HepG2 (cell line): Measurements from ENCODE around the gene SH3YL1.

ENCODE experiments used
- ARNT ChIP-seq: fragments of 450-650 bp; IDR thresholded peaks from 2 replicates; pipeline ENCODE4 v1.6.1; 2017
- HNRNPL ChIP-seq: fragments of 200-400 bp; formaldehyde crosslinking; IDR thresholded peaks from 2 replicates; pipeline ENCODE4 v1.6.1; 2017; ENCODE audit warnings: mild to moderate bottlenecking, low read depth, low read length
- KAT2B ChIP-seq: fragments of 150-350 bp; IDR thresholded peaks from 2 replicates; pipeline ENCODE4 v1.6.1; 2014; ENCODE audit warnings: low read depth, low read length, borderline replicate concordance
- POLR2AphosphoS5 ChIP-seq: IDR thresholded peaks from 2 replicates; pipeline ENCODE4 v1.6.1; 2012; ENCODE audit warnings: low read depth, low read length
- SOX13 ChIP-seq, 3 experiments: fragments of 450-650 bp in 1 of 3; sonication (generic) in 1 of 3; formaldehyde crosslinking in 1 of 3; IDR thresholded peaks in 2 of 3; conservative IDR thresholded peaks in 1 of 3; 2 replicates each; pipeline versions ENCODE4 v1.5.0 to v1.6.1; 2016 to 2020; ENCODE audit warnings: antibody characterized with exemption in 1 of 3, mild to moderate bottlenecking in 1 of 3, missing compliant biosample characterization in 1 of 3, missing genetic modification reagents in 1 of 3, moderate library complexity in 1 of 3
- ZBTB38 ChIP-seq: sonication (generic); formaldehyde crosslinking; IDR thresholded peaks from 2 replicates; pipeline ENCODE4 v1.5.1; 2020; ENCODE audit warnings: mild to moderate bottlenecking, missing genetic modification reagents
- ZNF326 ChIP-seq: sonication (generic); formaldehyde crosslinking; IDR thresholded peaks from 2 replicates; pipeline ENCODE4 v1.4.0; 2020; ENCODE audit warnings: missing genetic modification reagents, borderline replicate concordance
- ZNF431 ChIP-seq: sonication (generic); formaldehyde crosslinking; IDR thresholded peaks from 2 replicates; pipeline ENCODE4 v1.9.0; 2022; ENCODE audit warnings: missing genetic modification reagents, low read depth, mild to moderate bottlenecking, borderline replicate concordance
- TF ChIP-seq, protein P1 (sequence below): sonication (generic); IDR thresholded peaks from 2 replicates; pipeline ENCODE4 v1.6.1; 2016; ENCODE audit warnings: low read depth, borderline replicate concordance
- TF ChIP-seq, protein P2 (sequence below): sonication (generic); formaldehyde crosslinking; IDR thresholded peaks from 2 replicates; pipeline ENCODE4 v1.4.0; 2020; ENCODE audit warnings: missing genetic modification reagents
- TF ChIP-seq, protein P3 (sequence below): sonication (generic); formaldehyde crosslinking; IDR thresholded peaks from 2 replicates; pipeline ENCODE4 v1.5.0; 2020; ENCODE audit warnings: mild to moderate bottlenecking, missing genetic modification reagents, moderate library complexity
- TF ChIP-seq, protein P4 (sequence below): sonication (generic); formaldehyde crosslinking; IDR thresholded peaks from 2 replicates; pipeline ENCODE4 v1.4.0; 2020; ENCODE audit warnings: missing genetic modification reagents, borderline replicate concordance

DNA sequence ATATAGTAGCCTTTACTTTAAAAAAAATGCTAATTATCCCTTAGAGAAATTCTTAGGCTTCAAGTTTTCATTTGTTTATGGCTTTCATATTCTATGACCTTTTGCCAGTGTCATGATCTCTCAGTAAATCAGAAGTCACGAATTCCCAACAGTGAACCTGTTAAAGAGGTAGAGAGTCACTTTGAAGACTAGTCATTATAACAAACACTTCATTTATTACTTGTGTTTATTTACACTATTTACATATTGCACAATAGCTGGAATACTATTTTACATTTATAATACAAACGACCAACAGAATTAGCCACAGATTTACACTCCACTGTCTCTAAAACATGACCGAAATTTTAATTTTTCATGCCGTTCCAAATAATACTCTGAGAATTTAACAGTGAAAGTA, 15.5 kb upstream of the SH3YL1 start:
- TF ChIP-seq HNRNPL (no peak), ZBTB38 (CRISPR knock-in tag) (no peak), ARNT (no peak), SOX13 (IDR thresholded peaks at IDR 0.05) (no peak), SOX13 (CRISPR knock-in tag; conservative IDR thresholded peaks at IDR 0.05 in 1 of 2, IDR thresholded peaks at IDR 0.05 in 1 of 2) (no peak), ZNF431 (CRISPR knock-in tag) (no peak), KAT2B (no peak), ZNF326 (CRISPR knock-in tag) (no peak), POLR2AphosphoS5 (no peak)
- TF ChIP-seq, protein P1, sequence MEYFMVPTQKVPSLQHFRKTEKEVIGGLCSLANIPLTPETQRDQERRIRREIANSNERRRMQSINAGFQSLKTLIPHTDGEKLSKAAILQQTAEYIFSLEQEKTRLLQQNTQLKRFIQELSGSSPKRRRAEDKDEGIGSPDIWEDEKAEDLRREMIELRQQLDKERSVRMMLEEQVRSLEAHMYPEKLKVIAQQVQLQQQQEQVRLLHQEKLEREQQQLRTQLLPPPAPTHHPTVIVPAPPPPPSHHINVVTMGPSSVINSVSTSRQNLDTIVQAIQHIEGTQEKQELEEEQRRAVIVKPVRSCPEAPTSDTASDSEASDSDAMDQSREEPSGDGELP = no peak
- TF ChIP-seq, protein P2, sequence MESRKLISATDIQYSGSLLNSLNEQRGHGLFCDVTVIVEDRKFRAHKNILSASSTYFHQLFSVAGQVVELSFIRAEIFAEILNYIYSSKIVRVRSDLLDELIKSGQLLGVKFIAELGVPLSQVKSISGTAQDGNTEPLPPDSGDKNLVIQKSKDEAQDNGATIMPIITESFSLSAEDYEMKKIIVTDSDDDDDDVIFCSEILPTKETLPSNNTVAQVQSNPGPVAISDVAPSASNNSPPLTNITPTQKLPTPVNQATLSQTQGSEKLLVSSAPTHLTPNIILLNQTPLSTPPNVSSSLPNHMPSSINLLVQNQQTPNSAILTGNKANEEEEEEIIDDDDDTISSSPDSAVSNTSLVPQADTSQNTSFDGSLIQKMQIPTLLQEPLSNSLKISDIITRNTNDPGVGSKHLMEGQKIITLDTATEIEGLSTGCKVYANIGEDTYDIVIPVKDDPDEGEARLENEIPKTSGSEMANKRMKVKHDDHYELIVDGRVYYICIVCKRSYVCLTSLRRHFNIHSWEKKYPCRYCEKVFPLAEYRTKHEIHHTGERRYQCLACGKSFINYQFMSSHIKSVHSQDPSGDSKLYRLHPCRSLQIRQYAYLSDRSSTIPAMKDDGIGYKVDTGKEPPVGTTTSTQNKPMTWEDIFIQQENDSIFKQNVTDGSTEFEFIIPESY (CRISPR knock-in tag) = no peak
- TF ChIP-seq, protein P3, sequence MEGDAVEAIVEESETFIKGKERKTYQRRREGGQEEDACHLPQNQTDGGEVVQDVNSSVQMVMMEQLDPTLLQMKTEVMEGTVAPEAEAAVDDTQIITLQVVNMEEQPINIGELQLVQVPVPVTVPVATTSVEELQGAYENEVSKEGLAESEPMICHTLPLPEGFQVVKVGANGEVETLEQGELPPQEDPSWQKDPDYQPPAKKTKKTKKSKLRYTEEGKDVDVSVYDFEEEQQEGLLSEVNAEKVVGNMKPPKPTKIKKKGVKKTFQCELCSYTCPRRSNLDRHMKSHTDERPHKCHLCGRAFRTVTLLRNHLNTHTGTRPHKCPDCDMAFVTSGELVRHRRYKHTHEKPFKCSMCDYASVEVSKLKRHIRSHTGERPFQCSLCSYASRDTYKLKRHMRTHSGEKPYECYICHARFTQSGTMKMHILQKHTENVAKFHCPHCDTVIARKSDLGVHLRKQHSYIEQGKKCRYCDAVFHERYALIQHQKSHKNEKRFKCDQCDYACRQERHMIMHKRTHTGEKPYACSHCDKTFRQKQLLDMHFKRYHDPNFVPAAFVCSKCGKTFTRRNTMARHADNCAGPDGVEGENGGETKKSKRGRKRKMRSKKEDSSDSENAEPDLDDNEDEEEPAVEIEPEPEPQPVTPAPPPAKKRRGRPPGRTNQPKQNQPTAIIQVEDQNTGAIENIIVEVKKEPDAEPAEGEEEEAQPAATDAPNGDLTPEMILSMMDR = no peak
- TF ChIP-seq, protein P4, sequence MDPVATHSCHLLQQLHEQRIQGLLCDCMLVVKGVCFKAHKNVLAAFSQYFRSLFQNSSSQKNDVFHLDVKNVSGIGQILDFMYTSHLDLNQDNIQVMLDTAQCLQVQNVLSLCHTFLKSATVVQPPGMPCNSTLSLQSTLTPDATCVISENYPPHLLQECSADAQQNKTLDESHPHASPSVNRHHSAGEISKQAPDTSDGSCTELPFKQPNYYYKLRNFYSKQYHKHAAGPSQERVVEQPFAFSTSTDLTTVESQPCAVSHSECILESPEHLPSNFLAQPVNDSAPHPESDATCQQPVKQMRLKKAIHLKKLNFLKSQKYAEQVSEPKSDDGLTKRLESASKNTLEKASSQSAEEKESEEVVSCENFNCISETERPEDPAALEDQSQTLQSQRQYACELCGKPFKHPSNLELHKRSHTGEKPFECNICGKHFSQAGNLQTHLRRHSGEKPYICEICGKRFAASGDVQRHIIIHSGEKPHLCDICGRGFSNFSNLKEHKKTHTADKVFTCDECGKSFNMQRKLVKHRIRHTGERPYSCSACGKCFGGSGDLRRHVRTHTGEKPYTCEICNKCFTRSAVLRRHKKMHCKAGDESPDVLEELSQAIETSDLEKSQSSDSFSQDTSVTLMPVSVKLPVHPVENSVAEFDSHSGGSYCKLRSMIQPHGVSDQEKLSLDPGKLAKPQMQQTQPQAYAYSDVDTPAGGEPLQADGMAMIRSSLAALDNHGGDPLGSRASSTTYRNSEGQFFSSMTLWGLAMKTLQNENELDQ (CRISPR knock-in tag) = no peak
